GM21526 (cell line): Measurements from ENCODE around the gene MAML2.
"Not testable (repeated sequence)": the region's sequence is repeated elsewhere in the genome, so short reads cannot be mapped to it uniquely, and the experiment has no call there.

Source experiments
- ATAC-seq: cut with Tn5 transposase; IDR thresholded peaks from one replicate; pipeline ENCODE4 v1.9.1; 2021; ENCODE audit warnings: moderate library complexity; ENCODE audit not compliant: unreplicated experiment, low FRiP score

MAML2 gene

DNA sequence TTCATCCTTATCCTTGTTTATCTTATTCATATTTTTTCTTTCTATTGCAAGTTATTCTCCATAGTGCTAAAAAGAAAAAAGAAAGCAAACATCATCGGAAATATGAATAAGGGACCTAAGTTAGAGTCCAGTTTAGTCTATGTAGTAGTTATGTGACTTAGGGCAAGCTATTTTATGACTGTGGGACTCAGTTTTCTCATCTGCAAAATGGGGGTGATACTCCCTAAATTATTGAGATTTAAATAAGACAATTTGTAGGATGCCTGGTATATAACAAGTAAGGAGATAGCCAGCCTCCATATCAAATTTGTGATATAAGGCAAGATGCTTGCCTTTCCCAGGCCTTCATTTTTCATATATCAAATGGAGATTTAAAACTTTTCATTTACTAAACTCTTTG lies 69.5 kb downstream of the MAML2 start:
- no peak for ATAC-seq

GRCh38 chr11:96272529-96273222 lies 70.3 kb downstream of the MAML2 start:
- ATAC-seq = no peak

DNA sequence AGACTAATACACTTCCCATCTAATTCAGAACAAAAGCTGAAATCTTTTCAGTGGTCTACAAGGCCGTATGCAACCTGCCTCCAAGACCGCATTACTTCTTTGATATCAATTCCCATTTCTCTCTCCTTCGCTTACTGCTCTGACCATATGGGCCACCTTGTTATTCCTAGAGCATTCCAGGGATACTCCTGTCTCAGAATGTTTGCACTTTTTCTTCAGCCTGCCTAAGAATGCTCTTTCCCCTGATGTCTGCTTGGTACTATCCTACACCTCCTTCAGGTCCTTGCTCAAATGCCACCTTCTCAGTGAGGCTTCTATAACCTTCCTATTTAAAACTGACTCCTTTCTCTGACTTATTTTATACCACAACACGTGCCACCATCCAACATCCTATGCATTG lies 71.2 kb downstream of the MAML2 start:
- no peak for ATAC-seq

GRCh38 chr11:96271352-96271751 lies 71.6 kb downstream of the MAML2 start:
- ATAC-seq = not testable (repeated sequence)

DNA sequence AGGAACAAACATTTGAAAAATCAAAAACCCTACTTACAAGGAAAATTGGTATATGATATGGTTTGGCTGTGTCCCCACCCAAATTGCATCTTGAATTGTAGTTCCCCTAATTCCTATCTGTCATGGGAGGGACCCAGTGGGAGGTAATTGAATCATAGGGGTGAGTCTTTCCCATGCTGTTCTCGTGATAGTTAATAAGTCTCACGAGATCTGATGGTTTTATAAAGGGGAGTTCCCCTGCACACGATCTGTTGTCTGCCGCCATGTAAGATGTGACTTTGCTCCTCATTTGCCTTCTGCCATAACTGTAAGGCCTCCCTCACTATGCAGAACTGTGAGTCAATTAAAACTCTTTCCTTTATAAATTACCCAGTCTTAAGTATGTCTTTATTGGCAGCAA lies 74.5 kb downstream of the MAML2 start:
- ATAC-seq = not testable (repeated sequence)

- peak; percentile 91 for ATAC-seq
Observed at GRCh38 chr11:96267496-96268032, 75.4 kb downstream of the MAML2 start.

- no peak for ATAC-seq
Observed at GRCh38 chr11:96267001-96267495, 75.9 kb downstream of the MAML2 start.

DNA sequence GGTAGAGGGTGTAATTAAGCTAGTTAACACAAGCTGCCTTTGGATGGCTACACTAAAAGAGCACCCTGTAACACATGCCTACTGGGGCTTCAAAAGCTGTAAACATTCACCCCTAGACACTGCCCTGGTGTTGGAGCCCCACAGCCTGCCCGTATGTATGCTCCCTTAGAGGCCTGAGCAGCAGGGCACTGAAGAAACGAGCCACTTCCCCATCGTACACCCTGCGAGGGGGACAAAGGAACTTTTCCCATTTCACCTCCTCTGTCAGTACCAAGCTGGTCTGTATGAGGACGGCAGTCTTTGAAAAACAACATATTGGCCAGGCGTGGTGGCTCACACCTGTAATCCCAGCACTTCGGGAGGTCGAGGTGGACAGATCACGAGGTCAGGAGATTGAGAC lies 77.0 kb downstream of the MAML2 start:
- ATAC-seq = no peak

DNA sequence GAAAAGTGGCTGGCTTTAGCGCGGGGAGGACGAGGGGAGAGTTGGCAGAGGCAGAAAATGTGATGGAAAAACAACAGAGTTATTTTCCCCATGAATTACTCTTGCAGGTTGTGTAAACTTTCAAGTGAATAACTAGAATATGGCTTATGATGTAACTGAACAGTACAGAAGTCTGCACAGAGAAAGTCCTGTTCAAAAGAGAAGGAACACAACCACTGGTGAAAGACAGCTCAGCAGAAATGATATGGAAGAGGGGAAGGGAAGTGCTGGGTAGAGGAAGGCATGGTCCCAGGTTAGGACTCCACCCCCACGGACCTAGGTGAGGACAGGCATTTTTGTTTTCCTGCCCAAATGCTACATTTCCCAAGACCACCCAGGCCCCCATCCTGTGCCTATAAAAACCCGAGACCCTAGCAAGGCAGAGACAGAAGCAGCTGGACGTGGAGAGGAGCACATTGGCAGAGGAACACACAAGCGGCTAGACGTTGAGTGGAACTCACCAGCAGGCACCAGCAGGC lies 77.7 kb downstream of the MAML2 start:
- no peak for ATAC-seq

DNA sequence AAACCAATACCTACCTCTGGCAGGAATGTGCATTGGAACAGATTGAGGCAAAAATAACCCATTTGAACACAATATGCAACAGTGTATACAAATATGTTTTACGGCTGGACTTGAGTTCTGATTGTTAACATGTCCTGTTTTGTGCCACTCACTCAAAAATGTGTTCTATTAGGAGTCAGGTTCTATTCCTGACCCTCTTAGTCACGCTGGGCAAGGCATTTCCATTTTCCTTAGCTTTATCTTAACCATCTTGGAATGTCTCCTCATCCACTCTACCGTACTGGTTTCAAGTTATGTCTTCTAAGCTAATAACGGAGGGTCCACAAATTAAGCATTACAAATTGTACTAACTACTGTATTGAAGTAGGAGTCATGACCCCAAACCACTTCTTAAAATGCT lies 78.6 kb downstream of the MAML2 start:
- no peak for ATAC-seq

GRCh38 chr11:96263238-96263763 lies 79.7 kb downstream of the MAML2 start:
- ATAC-seq = no peak

DNA sequence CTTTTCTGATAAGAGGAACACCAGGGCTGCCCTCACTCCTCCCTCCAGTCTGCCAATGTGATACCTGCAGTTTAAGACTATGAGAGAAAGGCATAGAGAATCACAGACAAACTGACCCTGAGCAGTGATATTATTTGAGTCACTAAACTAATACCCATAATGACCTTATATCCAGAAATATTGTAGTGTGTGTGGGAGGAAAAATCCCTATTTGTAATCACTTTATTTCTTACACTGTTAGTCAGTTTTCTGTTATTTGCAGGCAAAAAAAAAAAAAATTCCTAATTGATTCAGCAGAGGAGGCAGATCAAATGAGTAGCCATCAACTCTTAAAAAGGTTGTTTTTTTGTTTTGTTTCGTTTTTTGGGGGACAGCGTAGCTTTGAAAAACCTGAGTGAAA lies 82.5 kb downstream of the MAML2 start:
- no peak for ATAC-seq

DNA sequence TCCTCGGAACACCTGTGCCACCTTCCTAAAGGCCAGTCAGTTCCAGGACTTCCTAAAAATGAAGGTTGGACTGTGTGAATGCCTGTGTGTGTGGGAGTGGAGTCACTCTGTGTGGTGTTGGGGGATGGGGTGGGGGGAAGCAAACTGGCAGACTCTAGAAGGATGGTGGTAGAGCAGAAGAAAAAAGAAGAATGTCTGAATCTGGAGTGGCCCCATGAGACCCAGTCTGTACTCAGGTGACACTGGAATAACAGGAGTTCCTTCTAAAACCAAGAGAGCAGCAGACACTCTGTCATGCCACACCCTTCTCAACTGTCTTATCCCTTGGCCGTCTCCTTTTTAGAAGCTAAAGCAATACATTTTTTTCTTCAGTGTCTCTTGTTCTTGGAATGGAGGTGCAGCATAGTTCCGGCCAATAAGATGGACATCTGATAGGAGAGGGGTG lies 82.9 kb downstream of the MAML2 start:
- no peak for ATAC-seq

- ATAC-seq = no peak
Observed at GRCh38 chr11:96259134-96259830, 83.7 kb downstream of the MAML2 start.

DNA sequence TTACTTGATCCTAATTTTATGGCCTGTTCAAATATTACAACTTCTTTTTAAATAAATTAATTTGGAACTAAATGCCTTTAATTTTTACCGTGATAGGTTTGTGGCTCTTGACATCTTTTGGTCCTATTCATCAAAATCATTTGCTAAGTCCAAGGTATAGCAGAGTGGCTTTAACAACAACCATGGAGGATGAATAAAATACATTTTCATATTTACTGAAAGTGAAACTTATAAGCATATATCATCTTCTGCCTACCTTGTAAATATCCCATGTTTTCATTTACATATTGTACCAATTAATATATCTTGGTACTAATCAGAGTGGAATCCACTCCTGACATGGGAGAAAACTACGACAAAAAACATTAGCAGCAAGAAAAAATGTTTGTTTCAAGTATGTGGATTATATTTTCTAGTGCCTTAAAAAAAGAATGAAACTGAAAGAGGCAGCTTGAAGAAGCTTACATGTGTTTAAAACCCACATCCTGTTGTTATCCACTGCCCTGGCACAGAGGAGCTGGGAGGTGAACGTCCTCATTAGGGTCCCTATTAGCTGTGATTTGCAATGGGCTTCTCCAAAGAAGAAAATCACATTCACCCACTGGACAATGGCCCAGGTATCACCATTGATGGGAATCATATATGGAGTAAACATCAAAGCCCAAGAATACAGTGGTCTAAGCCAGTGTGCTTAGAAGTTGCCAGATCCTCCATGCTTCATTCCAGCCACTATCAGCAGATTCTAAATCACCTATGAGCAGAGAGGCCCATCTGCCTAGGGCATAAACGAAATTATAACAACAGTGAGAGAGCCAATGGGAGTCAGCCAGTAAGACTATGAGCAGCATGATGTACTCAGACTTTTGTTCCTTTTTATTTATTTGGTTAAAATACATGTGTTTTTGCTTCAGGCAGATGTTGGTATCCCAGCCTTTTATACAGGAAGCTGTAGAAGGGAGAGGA lies 84.7 kb downstream of the MAML2 start:
- peak; percentile 78 for ATAC-seq

DNA sequence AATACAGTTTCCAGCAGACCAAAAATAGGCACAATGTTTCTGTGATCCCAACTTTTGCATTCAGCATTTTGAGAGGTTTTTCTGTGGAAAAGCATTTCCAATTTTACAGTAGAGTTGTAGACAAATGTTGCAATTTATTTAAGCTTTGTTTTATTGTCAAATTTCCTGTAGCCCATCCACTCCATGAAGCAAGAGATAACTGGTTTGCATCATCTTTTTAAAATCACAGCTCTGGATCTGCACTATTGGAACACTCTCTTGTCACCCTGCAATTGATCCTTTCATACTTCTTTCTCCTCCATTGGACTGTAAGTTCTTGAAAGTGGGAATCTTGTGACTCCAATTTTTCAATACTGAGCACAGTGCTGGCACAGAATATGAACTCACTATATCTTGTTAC lies 86.0 kb downstream of the MAML2 start:
- ATAC-seq = no peak

- ATAC-seq = no peak
Observed at GRCh38 chr11:96256215-96257011, 86.6 kb downstream of the MAML2 start.

- no peak for ATAC-seq
Observed at GRCh38 chr11:96254854-96255253, 88.1 kb downstream of the MAML2 start.

- peak; percentile 59 for ATAC-seq
Observed at GRCh38 chr11:96254087-96254486, 88.9 kb downstream of the MAML2 start.
